Stimulated activated CD4-positive, alpha-beta T cell treated with anti-CD3 and anti-CD28 coated beads, TNF-alpha, amount 100 ng/mL, for 24 hours (primary cell): ENCODE measurements around the gene GMEB2.

Experiments
- DNase-seq, 3 experiments: peaks; one replicate each; pipeline ENCODE4 v3.0.0-alpha.2; 2020; ENCODE audit warnings: low read depth in 3 of 3

Gene GMEB2

GRCh38 chr20:63589261-63590217 lies 37.4 kb downstream of the GMEB2 start:
- no peak for DNase-seq

- DNase-seq: no peak
These were observed 38.3 kb downstream of the GMEB2 start for GRCh38 chr20:63588641-63589041.

- DNase-seq: no peak
These were observed 38.9 kb downstream of the GMEB2 start for GRCh38 chr20:63587776-63588591.

- no peak for DNase-seq
These were observed 39.6 kb downstream of the GMEB2 start for GRCh38 chr20:63587256-63587655.

GRCh38 chr20:63586797-63587196 lies 40.1 kb downstream of the GMEB2 start:
- no peak for DNase-seq

- DNase-seq: no peak
These were observed 41.0 kb downstream of the GMEB2 start for GRCh38 chr20:63585616-63586565.

GRCh38 chr20:63582382-63583063 lies 44.4 kb downstream of the GMEB2 start:
- no peak for DNase-seq

- DNase-seq: peak; percentile 27 to 60 (median 36)
These were observed 46.0 kb downstream of the GMEB2 start for GRCh38 chr20:63580796-63581461.

- no peak for DNase-seq
These were observed 47.7 kb downstream of the GMEB2 start for GRCh38 chr20:63579017-63579694.

- no peak for DNase-seq
These were observed 48.5 kb downstream of the GMEB2 start for GRCh38 chr20:63578224-63579016.

GRCh38 chr20:63577317-63577894 lies 49.5 kb downstream of the GMEB2 start:
- DNase-seq: no peak

GRCh38 chr20:63576311-63576710 lies 50.6 kb downstream of the GMEB2 start:
- no peak for DNase-seq

- no peak for DNase-seq
These were observed 51.8 kb downstream of the GMEB2 start for GRCh38 chr20:63574829-63575743.

GRCh38 chr20:63574156-63574828 lies 52.6 kb downstream of the GMEB2 start, which contains the start of gene HELZ2:
Gene HELZ2 (minus strand): TSS chr20:63574239. CDS start chr20:63572385, 1,854 bp downstream.
- peak in 1 of 3 experiments; percentile 41 for DNase-seq

GRCh38 chr20:63573647-63574131 lies 53.2 kb downstream of the GMEB2 start:
- no peak for DNase-seq

- DNase-seq: no peak
These were observed 53.9 kb downstream of the GMEB2 start for GRCh38 chr20:63572788-63573646.
